Gastroesophageal sphincter (tissue), 4 donors: ENCODE results near the gene ABL2. TPM values are rescaled to one million over a fixed set of nuclear protein-coding genes. Genes with fewer than 3 reads are reported as not detected.
"Not testable (repeated sequence)": the region's sequence is repeated elsewhere in the genome, so short reads cannot be mapped to it uniquely, and the experiment has no call there.

Experiments
- ATAC-seq: fragments of 150-250 bp; one replicate; pipeline ENCODE4 v1.9.1; 2016; ENCODE audit warnings: mild to moderate bottlenecking, moderate library complexity
- H3K27ac ChIP-seq, 4 donors: fragments of 200-600 bp; sonication (generic) in 3 of 4; 1 replicate in 3 of 4; 2 replicates in 1 of 4; pipeline ENCODE4 v1.5.1; 2016 to 2019
- H3K27me3 ChIP-seq: fragments of 200-600 bp; sonication (generic); one replicate; pipeline ENCODE4 v1.5.1; 2019
- H3K36me3 ChIP-seq, 2 donors: fragments of 200-600 bp; sonication (generic); one replicate each; pipeline ENCODE4 v1.5.1; 2019; ENCODE audit warnings: control low read depth in 1 of 2
- H3K4me1 ChIP-seq, 3 donors: fragments of 200-600 bp; sonication (generic); 1 replicate in 2 of 3; 2 replicates in 1 of 3; pipeline ENCODE4 v1.5.1; 2016 to 2019; ENCODE audit warnings: control low read depth in 2 of 3
- H3K4me3 ChIP-seq, 2 donors: fragments of 200-600 bp; sonication (generic); one replicate each; pipeline ENCODE4 v1.5.1; 2019; ENCODE audit warnings: mild to moderate bottlenecking in 1 of 2, moderate library complexity in 1 of 2
- H3K9me3 ChIP-seq, 3 donors: fragments of 200-600 bp; sonication (generic); one replicate each; pipeline ENCODE4 v1.5.1; 2017 to 2019; ENCODE audit warnings: control low read depth in 2 of 3
- CTCF ChIP-seq, 4 experiments: fragments of 200-600 bp in 2 of 4; fragments of 450-650 bp in 2 of 4; sonication (generic) in 1 of 4; IDR thresholded peaks; one replicate each; pipeline ENCODE4 v1.5.1; 2017 to 2019; ENCODE audit warnings: antibody characterized with exemption in 4 of 4, mild to moderate bottlenecking in 2 of 4, moderate library complexity in 2 of 4
- EP300 ChIP-seq: sonication (generic); formaldehyde crosslinking; IDR thresholded peaks from one replicate; pipeline ENCODE4 v1.6.1; 2017; ENCODE audit warnings: antibody characterized with exemption, mild to moderate bottlenecking
- POLR2A ChIP-seq, 2 donors: fragments of 450-650 bp; IDR thresholded peaks; one replicate each; pipeline ENCODE4 v1.6.1; 2017; ENCODE audit warnings: antibody characterized with exemption in 2 of 2, mild to moderate bottlenecking in 2 of 2, moderate library complexity in 1 of 2
- POLR2AphosphoS5 ChIP-seq: sonication (generic); formaldehyde crosslinking; IDR thresholded peaks from one replicate; pipeline ENCODE4 v1.6.1; 2017; ENCODE audit warnings: antibody characterized with exemption
- whole genome bisulfite sequencing, 2 donors: methylation state at CpG; one replicate each; pipeline ENCODE4 v1.1.5; 2018; ENCODE audit warnings: low coverage in 1 of 2; 5-methylcytosine and 5-hydroxymethylcytosine counted together
- total RNA-seq, 4 donors: library from RNA; depleted of rRNA; stranded (reverse); fragments of >200 nt; gene quantifications; one replicate each; pipeline ENCODE4 v1.1.0, GENCODE V29; 2016

ABL2 gene
- total RNA-seq, 4 donors from 2014 or later, result 11.8 to 22.2 (median 17.2) TPM

GRCh38 chr1:179175011-179175841, 54.3 kb downstream of the ABL2 start:
- no peaks in the 10 kb centered on the region for H3K27me3 ChIP-seq
- no peak overlapping the region for H3K4me3 ChIP-seq
- H3K27ac ChIP-seq, result peak overlapping the region; percentile 17 to 63 (median 60)
- H3K36me3 ChIP-seq, result no peaks in the 10 kb centered on the region
- no peaks in the 10 kb centered on the region for H3K9me3 ChIP-seq
- peak; percentile 22 for TF ChIP-seq POLR2AphosphoS5
- TF ChIP-seq POLR2A (IDR thresholded peaks at IDR 0.05), result no peak
- no peak for TF ChIP-seq EP300
- TF ChIP-seq CTCF (IDR thresholded peaks at IDR 0.05), result no peak
- WGBS, 2 donors, result 27 to 36% methylated on average over 1 to 2 of the region's 2 CpGs
- ATAC-seq, result peak; percentile 83
- H3K4me1 ChIP-seq, result peaks cover 10 to 53% (median 27%) of the 10 kb centered on the region in 3 donors

DNA sequence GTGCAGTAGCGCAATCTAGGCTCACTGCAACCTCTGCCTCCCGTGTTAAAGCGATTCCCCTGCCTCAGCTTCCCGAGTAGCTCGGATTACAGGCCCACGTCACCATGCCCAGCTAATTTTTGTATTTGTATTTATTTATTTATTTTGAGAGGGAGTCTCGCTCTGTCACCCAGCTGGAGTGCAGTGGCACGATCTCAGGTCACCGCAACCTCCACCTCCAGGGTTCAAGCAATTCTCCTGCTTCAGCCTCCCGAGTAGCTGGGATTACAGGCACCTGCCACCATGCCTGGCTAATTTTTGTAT, 59.1 kb downstream of the ABL2 start:
- ATAC-seq, H3K27ac ChIP-seq, H3K36me3 ChIP-seq, H3K4me3 ChIP-seq, H3K9me3 ChIP-seq, H3K27me3 ChIP-seq: not testable (repeated sequence)
- 94 to 97% methylated on average over 5 to 10 of the region's 10 CpGs for WGBS, 2 donors
- H3K4me1 ChIP-seq, result peaks cover 0 to 23% (median 3%) of the 10 kb centered on the region in 3 donors

GRCh38 chr1:179169616-179170467, 59.6 kb downstream of the ABL2 start:
- no peaks in the 10 kb centered on the region for H3K9me3 ChIP-seq
- H3K27ac ChIP-seq, result peak overlapping the region in 2 of 4 donors; percentile 3 to 17
- WGBS, 2 donors, result 43 to 100% methylated on average over 1 to 3 of the region's 3 CpGs
- TF ChIP-seq EP300, result no peak
- TF ChIP-seq POLR2A (IDR thresholded peaks at IDR 0.05), result no peak
- TF ChIP-seq POLR2AphosphoS5, result no peak
- TF ChIP-seq CTCF (IDR thresholded peaks at IDR 0.05), result no peak
- H3K4me3 ChIP-seq, result no peak overlapping the region
- H3K36me3 ChIP-seq, result no peaks in the 10 kb centered on the region
- ATAC-seq, result peak; percentile 65
- H3K4me1 ChIP-seq, result peaks cover 0 to 17% (median 3%) of the 10 kb centered on the region in 3 donors
- H3K27me3 ChIP-seq, result no peaks in the 10 kb centered on the region

DNA sequence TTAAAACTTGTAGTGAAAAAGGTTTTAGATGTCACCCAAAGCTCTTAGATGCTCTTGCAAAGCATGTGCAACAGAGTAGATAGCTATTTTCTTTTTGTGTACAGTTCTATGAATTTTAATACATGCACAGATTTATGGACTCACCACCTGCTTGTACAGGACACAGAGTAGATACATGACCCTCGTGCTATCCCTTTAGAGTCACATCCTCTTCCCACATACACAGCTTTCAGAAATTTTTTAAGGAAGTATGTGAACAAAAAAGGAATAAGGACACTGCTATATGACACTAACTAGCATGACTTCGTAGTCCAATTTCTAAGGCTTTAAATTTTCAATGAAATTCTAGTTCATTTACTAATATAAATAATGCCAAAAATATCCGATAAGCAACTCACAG, 60.9 kb downstream of the ABL2 start:
- Histone ChIP-seq H3K36me3 (no peaks in the 10 kb centered on the region), H3K27me3 (no peaks in the 10 kb centered on the region), H3K27ac (no peak overlapping the region), H3K4me3 (no peak overlapping the region), H3K9me3 (no peaks in the 10 kb centered on the region), H3K4me1 (peaks cover 0 to 16% (median 3%) of the 10 kb centered on the region in 3 donors)
- ATAC-seq, result no peak
- TF ChIP-seq EP300 (no peak), POLR2A (IDR thresholded peaks at IDR 0.05) (no peak), CTCF (IDR thresholded peaks at IDR 0.05) (no peak), POLR2AphosphoS5 (no peak)
- 65 to 69% methylated on average over 3 of the region's 3 CpGs for WGBS, 2 donors

- H3K36me3 ChIP-seq, result no peaks in the 10 kb centered on the region
- 67 to 78% methylated on average over 1 of the region's 1 CpG for WGBS, 2 donors
- no peak overlapping the region for H3K27ac ChIP-seq
- TF ChIP-seq CTCF (IDR thresholded peaks at IDR 0.05) (no peak), EP300 (no peak), POLR2AphosphoS5 (no peak)
- H3K4me3 ChIP-seq, result no peak overlapping the region
- peaks cover 0 to 16% (median 3%) of the 10 kb centered on the region in 3 donors for H3K4me1 ChIP-seq
- H3K9me3 ChIP-seq, result no peaks in the 10 kb centered on the region
- ATAC-seq, result no peak
- H3K27me3 ChIP-seq, result no peaks in the 10 kb centered on the region
Observed at GRCh38 chr1:179167955-179168354, 61.5 kb downstream of the ABL2 start.
